Measurements from ENCODE around the gene HOXD10.

The HOXD10 gene

DNA sequence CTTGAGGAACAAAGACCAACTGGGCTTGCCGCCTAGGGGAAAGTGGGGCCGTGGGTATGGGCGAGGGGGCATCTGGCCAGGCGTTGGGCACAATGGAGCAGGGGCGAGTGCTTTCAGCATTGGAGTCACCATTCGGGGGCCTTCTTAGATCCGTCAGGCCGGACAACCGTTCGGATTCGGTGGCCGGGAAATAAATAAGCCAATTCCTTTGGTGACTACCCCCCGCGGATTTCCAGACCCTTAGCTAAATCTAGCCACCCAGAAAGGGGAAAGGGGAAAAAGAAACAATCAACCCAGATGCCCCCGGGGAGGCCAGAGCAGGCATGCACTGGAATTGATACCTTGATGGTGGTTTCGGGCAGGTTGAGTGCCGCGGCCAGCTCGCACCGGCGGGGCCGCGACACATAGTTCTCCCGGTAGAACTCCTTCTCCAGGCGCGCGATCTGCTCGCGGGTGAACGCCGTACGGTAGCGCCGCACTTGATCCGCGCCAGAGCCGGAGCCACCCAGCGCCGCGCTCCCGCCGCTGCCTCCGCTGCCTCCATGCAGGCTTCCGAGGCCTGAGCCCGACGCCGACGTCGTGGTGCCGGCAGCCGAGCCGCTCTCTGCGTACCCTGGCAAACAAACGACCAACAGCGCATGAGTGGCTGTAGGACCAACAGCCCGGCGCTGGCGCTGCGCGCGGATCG lies 34.6 kb upstream of the HOXD10 start:
- Histone ChIP-seq H3K27me3 (replicated peaks; ENCODE audit: control insufficient read depth, insufficient read depth, low read length) (peaks cover 1% of the 10 kb centered on the region; the same call in 1 of the 2 replicates), H3K4me3 (replicated peaks; ENCODE audit: low read depth, low read length) (no peak overlapping the region), H3K36me3 (ENCODE audit: control insufficient read depth, insufficient read depth, low read length) (no peaks in the 10 kb centered on the region)
- TF ChIP-seq, protein P1, sequence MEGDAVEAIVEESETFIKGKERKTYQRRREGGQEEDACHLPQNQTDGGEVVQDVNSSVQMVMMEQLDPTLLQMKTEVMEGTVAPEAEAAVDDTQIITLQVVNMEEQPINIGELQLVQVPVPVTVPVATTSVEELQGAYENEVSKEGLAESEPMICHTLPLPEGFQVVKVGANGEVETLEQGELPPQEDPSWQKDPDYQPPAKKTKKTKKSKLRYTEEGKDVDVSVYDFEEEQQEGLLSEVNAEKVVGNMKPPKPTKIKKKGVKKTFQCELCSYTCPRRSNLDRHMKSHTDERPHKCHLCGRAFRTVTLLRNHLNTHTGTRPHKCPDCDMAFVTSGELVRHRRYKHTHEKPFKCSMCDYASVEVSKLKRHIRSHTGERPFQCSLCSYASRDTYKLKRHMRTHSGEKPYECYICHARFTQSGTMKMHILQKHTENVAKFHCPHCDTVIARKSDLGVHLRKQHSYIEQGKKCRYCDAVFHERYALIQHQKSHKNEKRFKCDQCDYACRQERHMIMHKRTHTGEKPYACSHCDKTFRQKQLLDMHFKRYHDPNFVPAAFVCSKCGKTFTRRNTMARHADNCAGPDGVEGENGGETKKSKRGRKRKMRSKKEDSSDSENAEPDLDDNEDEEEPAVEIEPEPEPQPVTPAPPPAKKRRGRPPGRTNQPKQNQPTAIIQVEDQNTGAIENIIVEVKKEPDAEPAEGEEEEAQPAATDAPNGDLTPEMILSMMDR (IDR thresholded peaks at IDR 0.05; ENCODE audit: insufficient read depth, low read length, poor library complexity, severe bottlenecking) = no peak
- DNase-seq (ENCODE audit: extremely low read depth, insufficient read length) = no peak

DNA sequence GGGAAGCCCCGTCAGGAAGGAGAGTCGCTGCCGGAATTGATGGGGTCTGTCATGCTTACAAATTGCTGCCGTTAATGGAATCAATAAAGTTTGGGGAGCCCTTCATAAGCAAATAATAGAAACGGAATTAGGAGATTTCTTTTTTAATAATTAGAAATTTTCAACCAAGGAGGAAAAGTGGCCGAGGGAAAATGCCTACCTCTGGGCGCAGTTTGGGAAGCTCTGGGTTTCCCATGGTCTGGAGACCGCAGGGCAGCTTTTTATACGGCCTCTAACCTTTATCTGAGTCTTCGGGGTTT lies 34.1 kb upstream of the HOXD10 start:
- Histone ChIP-seq H3K27me3 (replicated peaks; ENCODE audit: control insufficient read depth, insufficient read depth, low read length) (peaks cover 1% of the 10 kb centered on the region; the same call in 1 of the 2 replicates), H3K4me3 (replicated peaks; ENCODE audit: low read depth, low read length) (no peak overlapping the region), H3K36me3 (ENCODE audit: control insufficient read depth, insufficient read depth, low read length) (no peaks in the 10 kb centered on the region)
- TF ChIP-seq, protein P1 (IDR thresholded peaks at IDR 0.05; ENCODE audit: insufficient read depth, low read length, poor library complexity, severe bottlenecking) = no peak
- no peak for DNase-seq (ENCODE audit: extremely low read depth, insufficient read length)

- H3K27me3 ChIP-seq (replicated peaks; ENCODE audit: control insufficient read depth, insufficient read depth, low read length) = peaks cover 3% of the 10 kb centered on the region
- no peak for DNase-seq (ENCODE audit: extremely low read depth, insufficient read length)
- TF ChIP-seq, protein P1 (IDR thresholded peaks at IDR 0.05; ENCODE audit: insufficient read depth, low read length, poor library complexity, severe bottlenecking) = no peak
These were observed 33.5 kb upstream of the HOXD10 start for GRCh38 chr2:176082824-176083751.

DNA sequence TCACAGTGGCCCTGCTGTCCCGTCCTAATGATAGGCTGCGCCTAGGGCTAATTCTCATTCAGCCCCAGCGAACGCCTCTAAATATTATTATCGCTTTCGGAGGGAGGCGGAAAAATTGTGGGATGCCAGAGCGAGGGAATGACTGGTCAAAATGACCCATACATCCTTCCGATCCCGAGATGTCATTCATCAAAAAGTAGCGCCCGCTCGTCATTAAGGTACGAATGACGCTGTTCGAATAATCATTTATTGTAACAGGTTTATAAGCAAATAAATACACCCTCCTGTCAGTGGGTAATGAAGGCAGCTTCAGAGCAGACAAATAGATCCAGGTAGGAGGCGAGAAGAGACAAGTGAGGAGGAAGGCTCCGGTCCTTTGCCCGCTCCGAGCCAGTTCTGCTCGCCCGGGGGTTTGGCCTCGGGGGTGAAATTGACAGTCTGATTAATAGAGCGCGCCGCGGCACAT lies 32.7 kb upstream of the HOXD10 start, which contains the start of gene EVX2:
EVX2 (minus strand) TSS at position 167 of the 466 bp plus-strand sequence. CDS start 186 bp downstream, outside the sequence.
- Histone ChIP-seq H3K36me3 (ENCODE audit: control insufficient read depth, insufficient read depth, low read length) (no peaks in the 10 kb centered on the region), H3K27me3 (replicated peaks; ENCODE audit: control insufficient read depth, insufficient read depth, low read length) (peaks cover 3% of the 10 kb centered on the region), H3K4me3 (replicated peaks; ENCODE audit: low read depth, low read length) (no peak within 1 kb of the TSS)
- TF ChIP-seq, protein P1 (IDR thresholded peaks at IDR 0.05; ENCODE audit: insufficient read depth, low read length, poor library complexity, severe bottlenecking) = no peak
- no peak for DNase-seq (ENCODE audit: extremely low read depth, insufficient read length)

More at GRCh38 chr2:176082824-176083751, 33.5 kb upstream of the HOXD10 start:
- Histone ChIP-seq H3K36me3 (ENCODE audit: control insufficient read depth, insufficient read depth, low read length) (no peaks in the 10 kb centered on the region), H3K4me3 (replicated peaks; ENCODE audit: low read depth, low read length) (no peak overlapping the region)

- Histone ChIP-seq H3K36me3 (ENCODE audit: control insufficient read depth, insufficient read depth, low read length) (no peaks in the 10 kb centered on the region), H3K27me3 (replicated peaks; ENCODE audit: control insufficient read depth, insufficient read depth, low read length) (peaks cover 2% of the 10 kb centered on the region), H3K4me3 (replicated peaks; ENCODE audit: low read depth, low read length) (no peak overlapping the region)
- TF ChIP-seq, protein P1 (IDR thresholded peaks at IDR 0.05; ENCODE audit: insufficient read depth, low read length, poor library complexity, severe bottlenecking) = no peak
- DNase-seq (ENCODE audit: extremely low read depth, insufficient read length) = no peak
These were observed 31.9 kb upstream of the HOXD10 start for GRCh38 chr2:176084611-176085119.

Measured in GM06990 (cell line).